Stomach (tissue), 4 donors: ENCODE results near the gene RSPH3.

Experiments
- EP300 ChIP-seq: sonication (generic); formaldehyde crosslinking; IDR thresholded peaks from one replicate; pipeline ENCODE4 v1.6.1; 2017; ENCODE audit warnings: antibody characterized with exemption
- POLR2A ChIP-seq, 4 donors: fragments of 450-650 bp; IDR thresholded peaks; one replicate each; pipeline ENCODE4 v1.6.1; 2016; ENCODE audit warnings: antibody characterized with exemption in 4 of 4, control low read depth in 2 of 4, mild to moderate bottlenecking in 1 of 4, moderate library complexity in 1 of 4
- POLR2AphosphoS5 ChIP-seq, 3 donors: sonication (generic); formaldehyde crosslinking; IDR thresholded peaks; one replicate each; pipeline ENCODE4 v1.6.1; 2016; ENCODE audit warnings: antibody characterized with exemption in 3 of 3
- TF ChIP-seq, protein P1 (sequence below), 7 experiments: fragments of 450-650 bp in 4 of 7; fragments of 200-600 bp in 3 of 7; sonication (generic) in 3 of 7; IDR thresholded peaks; one replicate each; pipeline ENCODE4 v1.5.1; 2016 to 2019; ENCODE audit warnings: antibody characterized with exemption in 7 of 7, control low read depth in 2 of 7, mild to moderate bottlenecking in 1 of 7

DNA sequence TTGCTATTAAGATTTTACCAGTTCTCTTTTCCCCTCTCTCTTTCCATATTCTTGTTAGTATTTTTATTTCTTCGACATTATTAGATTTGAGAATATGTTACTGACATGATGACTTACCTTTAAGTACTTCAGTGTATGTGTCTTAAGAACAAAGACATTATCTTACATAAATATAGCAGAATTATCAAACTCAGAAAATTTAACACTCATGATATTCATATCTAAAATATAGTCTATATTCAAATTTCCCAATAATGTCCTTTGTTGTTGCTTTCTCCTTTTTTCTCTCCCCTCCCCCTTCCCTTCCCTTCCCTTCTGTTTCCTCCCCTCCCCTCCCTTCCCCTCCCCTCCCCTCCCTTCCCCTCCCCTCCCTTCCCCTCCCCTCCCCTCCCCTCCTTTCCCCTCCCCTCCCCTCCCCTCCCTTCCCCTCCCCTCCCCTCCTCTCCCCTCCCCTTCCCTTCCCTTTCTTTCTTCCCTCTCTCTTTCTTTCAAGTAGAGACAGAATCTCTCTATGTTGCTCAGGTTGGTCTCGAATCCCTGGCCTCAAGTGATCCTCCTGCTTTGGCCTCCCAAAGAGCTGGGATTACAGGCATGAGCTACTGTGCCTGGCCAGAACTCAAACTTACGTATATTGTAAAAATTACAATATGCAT, 56.5 kb downstream of the RSPH3 start:
- TF ChIP-seq, protein P1, sequence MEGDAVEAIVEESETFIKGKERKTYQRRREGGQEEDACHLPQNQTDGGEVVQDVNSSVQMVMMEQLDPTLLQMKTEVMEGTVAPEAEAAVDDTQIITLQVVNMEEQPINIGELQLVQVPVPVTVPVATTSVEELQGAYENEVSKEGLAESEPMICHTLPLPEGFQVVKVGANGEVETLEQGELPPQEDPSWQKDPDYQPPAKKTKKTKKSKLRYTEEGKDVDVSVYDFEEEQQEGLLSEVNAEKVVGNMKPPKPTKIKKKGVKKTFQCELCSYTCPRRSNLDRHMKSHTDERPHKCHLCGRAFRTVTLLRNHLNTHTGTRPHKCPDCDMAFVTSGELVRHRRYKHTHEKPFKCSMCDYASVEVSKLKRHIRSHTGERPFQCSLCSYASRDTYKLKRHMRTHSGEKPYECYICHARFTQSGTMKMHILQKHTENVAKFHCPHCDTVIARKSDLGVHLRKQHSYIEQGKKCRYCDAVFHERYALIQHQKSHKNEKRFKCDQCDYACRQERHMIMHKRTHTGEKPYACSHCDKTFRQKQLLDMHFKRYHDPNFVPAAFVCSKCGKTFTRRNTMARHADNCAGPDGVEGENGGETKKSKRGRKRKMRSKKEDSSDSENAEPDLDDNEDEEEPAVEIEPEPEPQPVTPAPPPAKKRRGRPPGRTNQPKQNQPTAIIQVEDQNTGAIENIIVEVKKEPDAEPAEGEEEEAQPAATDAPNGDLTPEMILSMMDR (IDR thresholded peaks at IDR 0.05), result no peak
- no peak for TF ChIP-seq EP300
- TF ChIP-seq POLR2A (IDR thresholded peaks at IDR 0.05), result no peak
- no peak for TF ChIP-seq POLR2AphosphoS5 (IDR thresholded peaks at IDR 0.05)
